ENCODE results near the gene SRCIN1.
"Not testable (repeated sequence)": the region's sequence is repeated elsewhere in the genome, so short reads cannot be mapped to it uniquely, and the experiment has no call there.

GRCh38 chr17:38485681-38486298 lies 120.0 kb downstream of the SRCIN1 start:
- not testable (repeated sequence) for TF ChIP-seq CTCF, MAX (IDR thresholded peaks at IDR 0.05; ENCODE audit: low read depth, low read length)

Data from NB4 (cell line).